GM19468 (cell line): ENCODE data around the gene ATP6AP1.
A peak's percentile ranks its signal among the peaks of the same experiment; 100 is the strongest.
"Not testable (repeated sequence)": the region's sequence is repeated elsewhere in the genome, so short reads cannot be mapped to it uniquely, and the experiment has no call there.

Source experiments
- ATAC-seq: cut with Tn5 transposase; IDR thresholded peaks from one replicate; pipeline ENCODE4 v1.9.1; 2021; ENCODE audit warnings: mild to moderate bottlenecking, moderate library complexity, moderate number of reproducible peaks; ENCODE audit not compliant: unreplicated experiment; ENCODE audit errors: extremely low read depth

ATP6AP1 gene, protein sequence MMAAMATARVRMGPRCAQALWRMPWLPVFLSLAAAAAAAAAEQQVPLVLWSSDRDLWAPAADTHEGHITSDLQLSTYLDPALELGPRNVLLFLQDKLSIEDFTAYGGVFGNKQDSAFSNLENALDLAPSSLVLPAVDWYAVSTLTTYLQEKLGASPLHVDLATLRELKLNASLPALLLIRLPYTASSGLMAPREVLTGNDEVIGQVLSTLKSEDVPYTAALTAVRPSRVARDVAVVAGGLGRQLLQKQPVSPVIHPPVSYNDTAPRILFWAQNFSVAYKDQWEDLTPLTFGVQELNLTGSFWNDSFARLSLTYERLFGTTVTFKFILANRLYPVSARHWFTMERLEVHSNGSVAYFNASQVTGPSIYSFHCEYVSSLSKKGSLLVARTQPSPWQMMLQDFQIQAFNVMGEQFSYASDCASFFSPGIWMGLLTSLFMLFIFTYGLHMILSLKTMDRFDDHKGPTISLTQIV

DNA sequence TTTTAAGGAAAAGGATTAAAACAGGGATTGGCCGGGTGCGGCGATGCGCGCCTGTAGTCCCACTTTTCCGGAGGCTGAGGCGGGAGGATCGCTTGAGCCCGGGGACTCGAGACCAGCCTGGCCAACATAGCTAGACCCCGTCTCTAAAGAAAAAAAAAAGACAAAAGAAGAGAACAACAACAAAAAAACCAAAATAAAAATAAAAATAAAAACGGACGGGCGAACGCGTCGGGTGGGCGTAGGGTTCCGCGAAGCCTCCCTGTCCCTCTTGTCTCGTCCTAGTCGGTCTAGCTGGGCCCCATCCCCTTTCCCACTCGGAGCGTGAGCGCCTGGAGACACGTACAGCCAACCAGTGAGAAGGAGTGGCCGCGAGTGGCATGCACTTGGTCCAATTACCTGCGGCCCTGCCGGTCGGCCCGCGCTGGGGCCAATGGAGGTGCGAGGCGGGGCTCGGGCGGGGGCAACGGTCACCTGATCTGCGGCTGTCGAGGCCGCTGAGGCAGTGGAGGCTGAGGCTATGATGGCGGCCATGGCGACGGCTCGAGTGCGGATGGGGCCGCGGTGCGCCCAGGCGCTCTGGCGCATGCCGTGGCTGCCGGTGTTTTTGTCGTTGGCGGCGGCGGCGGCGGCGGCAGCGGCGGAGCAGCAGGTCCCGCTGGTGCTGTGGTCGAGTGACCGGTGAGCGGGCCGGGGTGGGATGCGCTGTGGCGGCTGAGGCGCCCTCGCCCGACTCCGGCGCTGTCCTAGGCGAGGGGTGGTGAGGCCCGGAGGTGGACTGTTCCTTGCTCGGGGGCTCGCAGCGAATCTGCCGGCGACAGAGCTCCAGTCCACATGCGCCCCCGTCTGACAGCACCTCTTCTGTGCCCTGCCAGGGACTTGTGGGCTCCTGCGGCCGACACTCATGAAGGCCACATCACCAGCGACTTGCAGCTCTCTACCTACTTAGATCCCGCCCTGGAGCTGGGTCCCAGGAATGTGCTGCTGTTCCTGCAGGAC lies at the start of gene ATP6AP1:
Gene ATP6AP1, plus strand, starts transcription at position 502 of the 996 bp plus-strand sequence. Its CDS starts 16 bp downstream, at position 518.
- ATAC-seq, result peak; percentile 77

DNA sequence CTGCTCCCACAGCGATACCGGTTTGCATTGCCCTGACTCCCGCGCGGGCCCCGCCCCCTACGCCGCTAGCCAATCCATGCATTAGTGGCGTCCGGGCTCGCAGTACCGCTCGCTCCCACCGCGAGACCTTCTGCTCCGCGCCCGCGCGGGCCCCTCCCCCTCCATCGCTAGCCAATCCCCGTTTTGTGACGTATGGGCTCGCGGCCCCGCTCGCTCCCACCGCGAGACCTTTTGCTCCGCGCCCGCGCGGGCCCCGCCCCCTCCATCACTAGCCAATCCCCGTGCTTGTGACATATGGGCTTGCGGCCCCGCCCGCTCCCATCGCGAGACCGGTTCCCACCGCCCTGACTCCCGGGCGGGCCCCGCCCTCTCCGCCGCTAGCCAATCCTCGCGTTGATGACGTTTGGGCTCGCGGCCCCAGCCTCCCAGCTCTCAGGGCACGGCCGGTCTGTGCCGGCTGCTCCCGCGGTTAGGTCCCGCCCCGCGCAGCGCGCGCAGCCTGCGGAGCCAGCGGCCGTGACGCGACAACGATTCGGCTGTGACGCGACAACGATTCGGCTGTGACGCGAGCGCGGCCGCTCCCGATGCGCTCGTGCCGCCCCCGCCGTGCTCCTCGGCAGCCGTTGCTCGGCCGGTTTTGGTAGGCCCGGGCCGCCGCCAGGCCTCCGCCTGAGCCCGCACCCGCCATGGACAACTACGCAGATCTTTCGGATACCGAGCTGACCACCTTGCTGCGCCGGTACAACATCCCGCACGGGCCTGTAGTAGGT lies 49.5 kb upstream of the ATP6AP1 start, which contains the start of gene EMD:
Gene EMD, plus strand, starts transcription at position 497 of the 770 bp plus-strand sequence. Its CDS starts 190 bp downstream, at position 687.
- peak; percentile 80 for ATAC-seq

DNA sequence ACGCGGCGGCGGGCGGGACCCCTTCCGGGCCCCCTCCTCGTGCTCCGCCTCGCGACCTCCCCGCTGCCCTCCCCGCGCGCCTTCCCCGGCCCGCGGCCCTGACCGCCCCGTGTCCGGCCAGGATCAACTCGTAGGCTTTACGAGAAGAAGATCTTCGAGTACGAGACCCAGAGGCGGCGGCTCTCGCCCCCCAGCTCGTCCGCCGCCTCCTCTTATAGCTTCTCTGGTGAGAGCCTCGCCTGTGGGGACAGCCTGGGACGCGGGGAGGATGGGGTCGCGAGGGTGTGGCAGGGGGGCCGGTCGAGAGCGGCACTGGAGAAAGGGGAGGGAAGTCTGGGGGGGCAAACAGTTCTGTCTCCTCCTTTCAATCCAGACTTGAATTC lies 48.9 kb upstream of the ATP6AP1 start:
- no peak for ATAC-seq

DNA sequence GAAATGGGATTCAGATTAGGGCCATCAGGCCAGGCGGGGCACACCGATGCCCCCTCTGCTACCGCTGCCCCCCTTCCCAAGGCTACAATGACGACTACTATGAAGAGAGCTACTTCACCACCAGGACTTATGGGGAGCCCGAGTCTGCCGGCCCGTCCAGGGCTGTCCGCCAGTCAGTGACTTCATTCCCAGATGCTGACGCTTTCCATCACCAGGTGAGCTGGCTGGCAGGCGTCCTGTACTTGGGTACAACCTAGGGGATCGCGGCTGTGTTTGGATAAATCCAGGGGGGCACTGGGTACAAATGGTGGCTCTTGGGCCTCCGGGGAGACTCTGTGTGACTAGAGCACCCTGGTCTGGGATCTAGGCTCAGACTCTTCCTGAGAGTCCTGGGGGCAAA lies 48.3 kb upstream of the ATP6AP1 start:
- no peak for ATAC-seq

- ATAC-seq, result no peak
These were observed 47.7 kb upstream of the ATP6AP1 start for GRCh38 chrX:154380787-154381186.

DNA sequence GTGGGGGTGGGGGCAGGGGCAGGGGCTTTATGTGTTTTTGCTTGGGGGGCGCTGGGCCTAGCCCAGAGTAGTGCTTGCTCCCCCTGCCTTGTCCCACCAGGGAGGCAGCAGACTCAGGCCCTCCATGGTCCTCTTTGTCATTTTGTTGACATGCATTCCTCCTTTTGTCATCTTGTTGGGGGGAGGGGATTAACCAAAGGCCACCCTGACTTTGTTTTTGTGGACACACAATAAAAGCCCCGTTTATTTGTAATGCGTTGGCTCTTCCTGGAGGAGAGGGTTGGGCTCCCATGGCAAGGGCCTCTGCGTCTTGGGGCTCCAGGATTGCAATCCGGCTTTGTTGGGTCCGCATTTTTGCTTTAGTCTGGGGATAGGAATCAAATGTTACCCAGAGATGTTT lies 47.2 kb upstream of the ATP6AP1 start:
- ATAC-seq, result no peak

GRCh38 chrX:154382483-154383069 lies 45.9 kb upstream of the ATP6AP1 start:
- no peak for ATAC-seq

DNA sequence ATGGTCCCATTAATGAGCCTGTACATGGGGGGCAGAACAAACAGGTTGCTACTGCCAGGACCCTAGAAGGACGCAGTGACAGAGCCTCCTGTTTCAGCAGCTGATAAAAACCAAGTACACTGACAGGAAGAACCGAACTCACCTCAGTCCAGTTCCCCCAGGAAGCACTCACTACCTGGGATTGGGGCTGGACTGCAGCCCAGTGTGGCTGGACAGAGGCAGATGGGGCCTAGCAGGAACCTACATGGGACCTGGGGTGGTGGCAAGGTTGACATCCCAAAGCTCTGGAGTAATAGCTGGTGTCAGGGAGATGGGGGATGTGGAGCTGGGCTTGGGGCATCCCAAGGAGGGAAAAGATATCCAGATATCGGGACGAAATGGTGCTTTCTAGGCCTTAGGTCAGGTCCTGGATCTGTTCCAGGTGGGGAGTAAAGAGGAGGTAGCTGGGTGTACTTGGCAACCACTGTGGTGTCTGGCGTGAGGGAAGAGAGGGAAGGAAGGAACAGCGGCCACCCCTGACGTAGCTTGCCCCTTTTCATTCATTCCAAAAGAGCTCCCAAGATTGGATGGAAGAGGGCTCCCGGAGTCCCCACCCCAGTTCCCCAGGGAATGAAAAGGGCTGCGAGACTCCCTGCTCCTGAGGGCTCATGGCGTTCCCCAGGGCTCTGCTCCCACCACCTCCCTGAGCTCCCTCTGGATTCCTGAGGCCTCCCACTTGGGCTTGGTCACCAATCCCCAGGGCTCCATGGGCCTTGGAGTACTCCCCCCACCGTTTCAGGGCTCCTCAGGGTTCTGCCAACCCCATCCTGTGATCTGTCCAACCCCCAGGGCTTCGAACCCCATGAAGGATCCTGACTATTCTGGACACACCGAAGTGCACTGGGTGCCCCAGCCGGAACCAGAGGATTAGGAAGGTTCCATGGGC lies 44.9 kb upstream of the ATP6AP1 start:
- ATAC-seq, result no peak

- ATAC-seq, result no peak
These were observed 44.1 kb upstream of the ATP6AP1 start for GRCh38 chrX:154384284-154384892.

GRCh38 chrX:154388094-154388493 lies 40.4 kb upstream of the ATP6AP1 start:
- ATAC-seq, result not testable (repeated sequence)

GRCh38 chrX:154388649-154389048 lies 39.8 kb upstream of the ATP6AP1 start:
- not testable (repeated sequence) for ATAC-seq

GRCh38 chrX:154389812-154390747 lies 38.4 kb upstream of the ATP6AP1 start:
- peak; percentile 59 for ATAC-seq

- ATAC-seq, result not testable (repeated sequence)
These were observed 32.1 kb upstream of the ATP6AP1 start for GRCh38 chrX:154396363-154396762.

- no peak for ATAC-seq
These were observed 31.2 kb upstream of the ATP6AP1 start for GRCh38 chrX:154396973-154397887.

DNA sequence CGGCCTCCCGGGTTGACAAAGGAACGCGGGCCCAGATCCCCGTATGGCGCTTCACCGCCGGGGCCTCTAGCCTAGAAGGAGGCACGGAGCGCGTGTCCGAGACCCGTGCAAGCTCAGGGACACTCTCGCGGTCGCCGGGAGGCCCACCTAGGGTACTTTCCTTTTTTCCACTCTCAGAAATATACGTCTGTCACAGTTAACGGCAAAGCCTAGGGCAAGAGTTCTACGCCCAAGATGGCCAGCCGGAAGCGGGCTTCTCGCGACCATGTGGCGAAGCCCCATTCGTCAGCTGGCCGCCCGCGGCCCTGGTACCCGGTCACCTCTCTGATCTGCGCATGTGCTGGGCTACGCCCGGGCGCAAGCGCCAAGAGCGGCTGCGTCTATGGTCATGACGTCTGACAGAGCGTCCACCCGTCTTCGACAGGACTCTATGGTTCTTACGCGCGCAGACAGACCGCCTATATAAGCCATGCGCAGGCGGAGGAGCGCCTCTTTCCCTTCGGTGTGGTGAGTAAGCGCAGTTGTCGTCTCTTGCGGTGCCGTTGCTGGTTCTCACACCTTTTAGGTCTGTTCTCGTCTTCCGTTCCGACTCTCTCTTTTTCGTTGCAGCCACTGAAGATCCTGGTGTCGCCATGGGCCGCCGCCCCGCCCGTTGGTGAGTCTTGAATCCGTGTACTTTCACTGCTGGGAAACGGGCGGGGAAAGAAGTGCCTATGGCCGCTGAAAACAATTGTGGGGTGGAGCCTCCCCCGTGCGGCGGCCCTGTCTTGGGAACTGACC lies 30.4 kb upstream of the ATP6AP1 start, which contains the start of gene RPL10:
Gene RPL10, plus strand, starts transcription at position 490 of the 780 bp plus-strand sequence. Its CDS starts 143 bp downstream, at position 633.
- peak; percentile 85 for ATAC-seq
